ENCODE measurements around the gene IMMT. TPM values are rescaled to one million over a fixed set of nuclear protein-coding genes. Genes with fewer than 3 reads are reported as not detected.

Gene IMMT
- total RNA-seq, 1 experiment from 2014 or later = 73.1 TPM

DNA sequence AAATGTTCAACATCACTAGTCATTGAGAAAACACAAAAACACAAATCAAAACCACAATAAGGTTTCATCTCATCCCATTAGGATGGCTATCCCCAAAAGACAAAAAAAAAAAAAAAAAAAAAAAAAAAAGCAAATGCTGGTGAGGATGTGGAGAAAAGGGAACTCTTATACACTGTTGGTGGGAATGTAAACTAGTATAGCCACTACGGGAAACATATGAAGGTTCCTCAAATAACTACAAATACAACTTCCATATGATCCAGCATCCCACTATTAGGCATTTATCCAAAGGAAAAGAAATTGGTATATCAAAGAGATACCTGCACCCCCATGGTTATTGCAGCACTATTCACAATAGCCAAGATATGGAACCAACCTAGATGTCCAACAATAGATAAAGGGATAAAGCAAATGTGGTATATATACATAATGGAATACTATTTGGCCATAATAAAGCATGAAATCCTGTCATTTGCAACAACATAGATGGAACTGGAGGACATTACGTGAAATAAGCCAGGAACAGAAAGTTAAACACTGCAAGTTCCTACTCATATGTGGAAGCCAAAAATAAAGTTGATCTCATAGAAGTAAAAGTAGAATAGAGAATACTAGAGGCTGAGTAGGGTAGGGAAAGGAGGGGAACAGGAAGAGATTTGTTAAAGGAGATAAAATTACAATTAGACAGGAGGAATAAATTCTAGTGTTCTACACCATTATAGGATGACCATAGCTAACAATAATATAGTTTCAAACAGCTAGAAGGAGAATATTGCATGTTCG, 98.0 kb downstream of the IMMT start:
- no peak overlapping the region for H3K4me3 ChIP-seq
- DNase-seq (ENCODE audit: low read depth in 1 of 2, low spot score in 2 of 2) = no peak
- no peaks in the 10 kb centered on the region for H3K4me1 ChIP-seq (replicated peaks)
- no peaks in the 10 kb centered on the region for H3K27me3 ChIP-seq (replicated peaks)
- no peaks in the 10 kb centered on the region for H3K9me3 ChIP-seq (replicated peaks)
- no peak overlapping the region for H3K27ac ChIP-seq
- H3K36me3 ChIP-seq = peaks cover 77% of the 10 kb centered on the region

DNA sequence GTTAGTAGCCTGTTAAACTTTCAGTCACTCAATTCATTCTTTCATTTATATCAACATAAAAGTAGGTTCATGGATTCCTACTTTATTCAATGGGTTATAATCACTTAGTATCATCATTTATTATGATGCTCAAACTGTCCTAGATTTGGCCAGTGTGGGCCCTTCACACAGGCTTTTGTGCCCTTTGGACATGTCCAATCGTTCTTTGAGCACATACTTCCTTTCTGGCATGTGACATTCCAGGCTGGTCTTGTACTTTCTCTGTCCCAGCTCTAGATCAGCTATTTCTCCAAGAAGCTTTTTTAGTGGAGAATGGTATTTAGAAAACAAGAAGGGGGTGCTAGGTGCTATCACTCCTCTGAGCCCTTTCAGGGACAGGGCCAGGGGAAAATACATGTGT, 101.0 kb downstream of the IMMT start:
- no peak for DNase-seq (ENCODE audit: low read depth in 1 of 2, low spot score in 2 of 2)
- Histone ChIP-seq H3K36me3 (peaks cover 78% of the 10 kb centered on the region), H3K9me3 (replicated peaks) (no peaks in the 10 kb centered on the region), H3K27ac (no peak overlapping the region), H3K27me3 (replicated peaks) (no peaks in the 10 kb centered on the region), H3K4me3 (no peak overlapping the region), H3K4me1 (replicated peaks) (no peaks in the 10 kb centered on the region)

Other genes starting within 250 kb of the IMMT start
- 25.5 and 28.6 TPM in 2 replicates for gene POLR1A, start 89.6 kb downstream of the IMMT start, total RNA-seq (2014; rRNA removed; shearing (Covaris generic))
- 86.1 and 274 TPM in 2 replicates for gene PTCD3, start 89.2 kb downstream of the IMMT start, total RNA-seq (2014; rRNA removed; shearing (Covaris generic))
- gene MRPL35, start 4.0 kb upstream of the IMMT start, total RNA-seq (2014; rRNA removed; shearing (Covaris generic)) = 55.4 and 62.6 TPM in 2 replicates
- gene REEP1, start 142.2 kb upstream of the IMMT start, total RNA-seq (2014; rRNA removed; shearing (Covaris generic)) = 0.24 and 0.78 TPM in 2 replicates
- 14.7 and 22.7 TPM in 2 replicates for gene KDM3A, start 245.9 kb upstream of the IMMT start, total RNA-seq (2014; rRNA removed; shearing (Covaris generic))